ENCODE results near the gene MYCL.

MYCL gene, protein sequence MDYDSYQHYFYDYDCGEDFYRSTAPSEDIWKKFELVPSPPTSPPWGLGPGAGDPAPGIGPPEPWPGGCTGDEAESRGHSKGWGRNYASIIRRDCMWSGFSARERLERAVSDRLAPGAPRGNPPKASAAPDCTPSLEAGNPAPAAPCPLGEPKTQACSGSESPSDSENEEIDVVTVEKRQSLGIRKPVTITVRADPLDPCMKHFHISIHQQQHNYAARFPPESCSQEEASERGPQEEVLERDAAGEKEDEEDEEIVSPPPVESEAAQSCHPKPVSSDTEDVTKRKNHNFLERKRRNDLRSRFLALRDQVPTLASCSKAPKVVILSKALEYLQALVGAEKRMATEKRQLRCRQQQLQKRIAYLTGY

DNA sequence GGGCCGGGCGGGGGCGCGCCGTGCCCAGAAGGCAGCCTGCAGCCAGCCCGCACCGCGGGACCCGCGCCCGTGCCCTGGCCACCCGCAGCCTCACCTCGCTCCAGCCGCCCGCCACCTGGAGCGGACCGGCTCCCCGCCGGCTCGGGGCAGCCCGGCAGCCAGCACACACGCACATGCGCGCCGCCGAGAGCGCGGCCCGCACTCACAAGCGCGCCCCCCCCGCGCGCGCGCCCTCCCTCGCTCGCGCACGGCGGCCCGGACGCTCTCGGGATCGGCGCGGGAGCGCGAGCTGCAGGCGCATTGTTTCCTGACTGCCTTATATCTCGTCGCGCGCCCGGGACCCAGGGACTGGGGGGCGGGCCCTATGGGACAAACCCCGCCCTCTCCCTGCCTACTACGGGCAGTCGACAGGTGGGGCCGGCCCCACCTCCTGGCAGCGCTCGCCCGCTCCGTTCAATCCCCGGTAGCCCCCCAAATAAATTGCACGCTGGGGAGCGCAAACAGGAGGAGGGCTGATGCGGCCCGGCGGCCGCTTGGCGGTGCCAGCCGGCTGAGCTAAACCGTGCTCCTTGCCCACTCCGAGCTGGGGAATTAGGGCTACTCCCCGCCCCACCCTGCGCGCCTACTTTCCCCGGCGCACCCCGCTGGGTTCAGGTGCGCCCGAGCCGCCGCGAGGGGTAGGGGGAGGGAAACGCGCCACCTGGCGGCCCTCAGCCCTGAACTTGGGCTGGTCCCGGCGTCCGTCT is at the start of gene MYCL:
MYCL (minus strand) TSS at position 204 of the 746 bp plus-strand sequence. CDS start 483 bp downstream, outside the sequence.
- DNase-seq (ENCODE audit: low read depth in 1 of 2, low spot score in 1 of 2): peak; percentile 36 to 59

DNA sequence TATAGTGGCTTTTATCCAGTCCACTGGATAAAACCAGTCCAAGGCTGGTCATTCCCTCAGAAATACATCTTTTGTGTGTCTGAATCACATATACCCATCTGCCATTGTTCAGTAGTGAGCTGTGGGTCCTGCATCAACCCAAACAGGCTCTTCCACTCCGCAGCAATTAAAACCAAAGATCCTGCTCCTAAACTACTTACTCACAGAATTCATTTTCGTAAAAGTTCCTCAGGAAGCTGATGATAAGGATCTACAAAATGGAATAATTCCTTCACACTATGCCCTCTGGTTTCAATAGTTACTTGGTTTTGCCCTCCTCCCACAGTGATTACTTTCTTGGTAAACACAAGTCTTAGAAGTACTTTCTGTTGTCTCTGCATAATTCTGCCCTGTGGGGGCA is 48.2 kb upstream of the MYCL start:
- DNase-seq (ENCODE audit: low read depth in 1 of 2, low spot score in 1 of 2): no peak

DNA sequence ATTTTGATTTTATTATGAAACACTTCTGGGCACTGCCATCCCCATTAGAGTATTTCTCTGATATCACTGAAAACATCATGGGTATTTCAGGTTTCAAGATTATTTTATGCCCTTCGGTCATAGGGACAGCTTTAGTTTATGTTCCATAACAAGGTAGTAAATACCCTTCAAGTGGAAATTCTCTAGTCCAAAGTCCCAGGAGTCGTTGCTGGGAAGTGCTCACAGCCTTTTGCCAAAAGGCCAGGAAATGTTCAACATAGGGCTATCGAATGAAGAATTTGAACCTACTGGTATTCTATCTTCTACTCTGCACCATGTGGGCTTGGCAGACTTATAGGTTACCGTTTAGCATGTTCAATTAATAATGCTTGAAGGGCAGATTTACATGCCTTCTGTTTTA is 45.5 kb upstream of the MYCL start:
- no peak for DNase-seq (ENCODE audit: low read depth in 1 of 2, low spot score in 1 of 2)

DNA sequence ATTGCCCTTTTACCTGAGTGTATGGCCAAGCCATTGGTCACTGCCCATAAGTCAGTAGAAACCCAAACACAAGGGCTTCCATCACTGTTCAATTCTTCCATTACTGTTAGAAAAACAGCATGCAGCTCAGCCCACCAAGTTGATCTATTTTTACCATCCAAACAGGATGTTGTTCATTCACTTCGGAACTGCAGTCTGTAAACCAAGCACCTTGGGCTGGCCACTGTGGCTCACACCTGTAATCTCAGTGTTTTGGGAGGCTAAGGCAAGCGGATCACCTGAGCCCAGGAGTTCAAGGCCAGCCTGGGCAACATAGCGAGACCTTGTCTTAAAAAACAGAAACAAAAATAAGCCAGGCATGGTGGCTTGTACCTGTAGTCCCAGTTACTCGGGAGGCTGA is 44.5 kb upstream of the MYCL start:
- no peak for DNase-seq (ENCODE audit: low read depth in 1 of 2, low spot score in 1 of 2)

DNA sequence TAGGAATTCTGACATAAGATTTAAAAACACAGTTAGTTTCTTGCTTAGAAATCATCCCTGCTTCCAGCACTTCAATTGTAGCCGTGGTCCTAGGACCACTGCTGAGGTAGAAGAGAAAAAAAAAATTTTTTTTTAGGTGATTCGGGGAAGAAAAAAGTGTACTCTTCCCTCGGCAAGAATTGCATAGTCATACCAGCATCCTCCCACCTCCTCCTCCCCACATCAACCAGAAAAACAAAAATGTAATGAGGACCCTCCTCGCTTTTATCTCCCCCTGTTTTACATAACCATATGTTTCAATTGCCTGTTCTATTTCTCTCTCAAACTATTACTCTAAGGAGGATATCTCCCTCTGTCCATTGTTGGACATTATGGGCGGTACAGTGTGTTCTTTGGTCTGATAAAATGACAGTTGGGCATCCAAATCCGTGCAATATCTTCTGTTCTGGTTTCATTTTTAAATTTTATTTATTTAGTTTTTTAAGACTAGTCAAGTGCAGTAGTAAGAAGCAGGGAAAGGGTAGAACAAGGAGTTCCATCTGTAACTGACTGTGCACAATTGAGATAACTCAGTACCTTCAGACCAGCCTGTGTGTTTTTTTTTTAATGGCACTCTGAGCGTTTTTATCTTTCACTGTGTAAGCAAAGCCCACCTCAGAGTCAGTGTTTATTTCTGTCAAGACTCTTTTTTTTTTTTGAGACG is 42.8 kb upstream of the MYCL start:
- no peak for DNase-seq (ENCODE audit: low read depth in 1 of 2, low spot score in 1 of 2)

DNA sequence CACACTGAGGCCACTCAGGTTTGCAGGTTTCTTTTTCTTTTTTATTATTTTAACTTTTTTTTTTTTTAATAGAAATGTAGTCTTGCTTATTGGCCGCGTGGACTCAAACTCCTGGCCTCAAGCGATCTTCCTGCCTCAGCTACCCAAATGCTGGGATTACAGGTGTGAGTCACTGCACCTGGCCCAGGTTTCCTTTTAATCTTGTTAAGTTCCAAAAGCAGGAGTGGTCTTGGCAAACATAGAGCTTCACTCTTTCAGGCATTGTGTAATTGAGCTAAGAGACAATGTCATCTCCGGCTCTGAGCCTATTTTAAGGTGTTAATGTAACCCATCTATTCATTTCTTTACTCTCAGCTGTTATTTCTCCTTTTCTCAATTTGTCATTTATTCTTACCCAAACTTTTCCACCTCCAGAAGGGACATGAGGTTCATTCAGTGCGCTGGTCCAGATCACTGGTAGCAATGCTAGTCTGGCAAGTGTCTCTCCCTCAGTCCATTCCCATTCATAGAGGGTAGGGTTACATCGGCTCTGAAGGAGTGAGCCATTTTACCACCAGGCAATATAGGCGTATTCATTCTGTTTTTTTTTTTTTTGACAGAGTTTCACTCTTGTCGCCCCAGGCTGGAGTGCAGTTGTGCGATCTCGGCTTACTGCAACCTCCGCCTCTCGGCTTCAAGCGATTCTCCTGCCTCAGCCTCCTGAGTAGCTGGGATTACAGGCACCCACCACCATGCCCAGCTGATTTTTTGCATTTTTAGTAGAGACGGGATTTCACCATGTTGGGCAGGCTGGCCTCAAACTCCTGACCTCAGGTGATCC is 42.0 kb upstream of the MYCL start:
- DNase-seq (ENCODE audit: low read depth in 1 of 2, low spot score in 1 of 2): no peak

DNA sequence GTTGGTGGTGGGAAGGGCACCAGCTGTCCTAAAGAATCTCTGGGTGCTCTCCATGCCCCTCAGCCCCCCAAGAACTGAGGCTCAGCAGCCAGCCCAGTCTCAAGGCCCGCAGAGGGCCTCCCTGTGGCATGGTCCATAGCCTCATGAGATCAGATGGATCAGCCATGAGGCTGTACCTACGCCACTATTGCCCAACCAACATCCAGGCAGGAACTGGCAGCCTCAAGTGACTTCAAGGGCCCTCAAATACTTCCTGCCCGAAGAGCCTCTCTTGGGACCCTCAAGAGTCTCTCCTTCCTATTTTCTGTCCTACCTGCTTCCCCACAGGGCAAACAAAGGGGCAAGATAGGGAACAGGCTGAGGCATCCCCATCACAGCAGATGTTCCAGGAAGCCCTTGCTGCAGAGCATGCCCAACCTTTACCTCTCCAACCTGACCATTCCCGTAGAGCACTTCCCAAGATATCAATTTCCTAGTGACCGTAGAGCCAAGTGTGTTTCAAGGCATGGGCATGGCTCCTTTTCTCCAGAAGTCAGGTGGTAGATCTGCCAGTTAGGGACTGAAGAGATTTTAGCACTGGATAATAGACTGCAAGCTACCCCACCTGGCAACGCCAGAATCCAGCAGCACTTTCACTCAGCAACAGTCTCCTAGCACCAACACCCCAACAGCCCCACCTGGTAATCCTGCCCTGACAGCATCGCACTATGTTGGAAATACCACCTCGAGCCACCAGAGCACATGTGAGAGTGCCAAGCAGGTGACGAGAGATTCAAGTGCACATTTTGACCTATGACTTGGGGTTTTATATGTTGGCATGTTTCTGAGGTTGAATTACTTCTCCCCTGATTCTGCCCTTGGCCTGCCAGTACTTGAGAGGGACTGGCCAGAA is 39.5 kb upstream of the MYCL start:
- no peak for DNase-seq (ENCODE audit: low read depth in 1 of 2, low spot score in 1 of 2)

DNA sequence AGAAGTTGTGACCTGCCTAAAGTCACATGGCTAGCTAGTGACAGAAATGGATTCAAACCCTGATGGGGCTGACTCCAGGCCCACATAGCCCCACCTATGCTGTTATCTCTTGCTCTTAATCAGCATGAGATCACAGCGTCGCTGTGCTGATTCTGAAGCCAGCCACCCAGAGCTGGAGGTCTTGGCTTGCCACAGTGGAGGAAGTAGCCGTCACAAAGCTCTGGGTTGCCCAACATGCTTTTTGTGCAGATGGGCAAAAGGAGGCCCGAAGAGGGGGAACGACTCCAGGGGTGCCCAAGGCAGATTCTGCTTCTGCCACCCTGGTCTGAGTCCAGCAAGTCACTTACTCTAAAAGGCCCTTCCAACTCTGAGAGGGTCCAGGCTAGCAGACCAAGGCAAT is 38.5 kb upstream of the MYCL start:
- no peak for DNase-seq (ENCODE audit: low read depth in 1 of 2, low spot score in 1 of 2)

DNA sequence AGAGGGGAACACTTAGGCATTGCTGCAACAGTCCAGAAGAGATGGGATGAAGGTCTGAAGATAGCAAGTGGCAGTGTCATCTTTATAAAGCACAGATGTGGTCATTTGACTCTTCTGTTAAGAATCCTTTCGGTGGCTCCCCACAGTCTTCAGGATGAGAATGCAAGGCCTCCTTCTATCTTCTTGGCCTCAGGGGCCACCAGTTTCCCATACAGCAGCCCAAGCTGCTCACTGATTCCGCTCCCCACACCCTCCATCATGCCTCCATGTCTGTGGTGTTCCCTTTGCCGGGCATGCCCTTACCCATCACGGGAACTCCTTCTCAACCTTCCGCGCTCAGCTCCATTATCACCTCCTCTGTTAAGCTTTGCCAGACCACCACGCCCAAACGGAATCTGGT is 37.1 kb upstream of the MYCL start:
- DNase-seq (ENCODE audit: low read depth in 1 of 2, low spot score in 1 of 2): no peak

DNA sequence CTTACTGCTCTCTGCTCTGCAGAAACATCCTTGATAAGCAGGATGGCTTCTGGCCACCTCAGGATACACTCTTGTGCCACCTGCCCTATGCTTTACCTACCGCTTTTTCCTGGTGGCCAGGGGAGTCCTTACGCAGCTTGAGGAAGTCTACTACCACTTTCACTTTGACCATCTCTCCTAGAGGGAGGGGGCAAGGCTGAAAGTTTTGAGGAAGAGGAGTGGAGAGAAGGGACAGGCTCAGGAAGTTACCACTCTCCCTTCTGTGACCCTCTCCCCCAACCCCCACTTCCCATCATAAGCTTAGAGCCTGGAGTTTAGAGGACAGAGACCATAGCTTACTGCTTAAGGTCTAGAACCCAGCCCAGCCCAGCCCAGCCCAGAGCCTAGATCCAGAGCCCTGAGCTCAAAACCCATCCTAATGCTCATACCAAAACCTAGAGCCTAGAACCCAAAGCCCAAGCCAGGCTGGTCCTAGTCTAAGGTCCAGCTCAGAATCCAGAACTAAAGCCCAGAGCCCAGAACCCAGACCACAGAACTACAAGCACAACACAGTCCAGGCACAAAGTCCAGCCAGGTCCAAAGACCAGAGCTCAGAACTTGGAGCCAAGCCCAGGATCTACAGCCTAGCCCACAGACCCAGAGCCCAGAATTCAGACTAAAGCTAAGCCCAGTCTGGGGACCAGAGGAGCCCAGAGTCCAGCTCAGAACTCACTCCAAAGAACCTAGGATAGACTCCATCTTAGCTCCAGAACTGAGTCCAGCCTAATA is 35.2 kb upstream of the MYCL start:
- no peak for DNase-seq (ENCODE audit: low read depth in 1 of 2, low spot score in 1 of 2)

DNA sequence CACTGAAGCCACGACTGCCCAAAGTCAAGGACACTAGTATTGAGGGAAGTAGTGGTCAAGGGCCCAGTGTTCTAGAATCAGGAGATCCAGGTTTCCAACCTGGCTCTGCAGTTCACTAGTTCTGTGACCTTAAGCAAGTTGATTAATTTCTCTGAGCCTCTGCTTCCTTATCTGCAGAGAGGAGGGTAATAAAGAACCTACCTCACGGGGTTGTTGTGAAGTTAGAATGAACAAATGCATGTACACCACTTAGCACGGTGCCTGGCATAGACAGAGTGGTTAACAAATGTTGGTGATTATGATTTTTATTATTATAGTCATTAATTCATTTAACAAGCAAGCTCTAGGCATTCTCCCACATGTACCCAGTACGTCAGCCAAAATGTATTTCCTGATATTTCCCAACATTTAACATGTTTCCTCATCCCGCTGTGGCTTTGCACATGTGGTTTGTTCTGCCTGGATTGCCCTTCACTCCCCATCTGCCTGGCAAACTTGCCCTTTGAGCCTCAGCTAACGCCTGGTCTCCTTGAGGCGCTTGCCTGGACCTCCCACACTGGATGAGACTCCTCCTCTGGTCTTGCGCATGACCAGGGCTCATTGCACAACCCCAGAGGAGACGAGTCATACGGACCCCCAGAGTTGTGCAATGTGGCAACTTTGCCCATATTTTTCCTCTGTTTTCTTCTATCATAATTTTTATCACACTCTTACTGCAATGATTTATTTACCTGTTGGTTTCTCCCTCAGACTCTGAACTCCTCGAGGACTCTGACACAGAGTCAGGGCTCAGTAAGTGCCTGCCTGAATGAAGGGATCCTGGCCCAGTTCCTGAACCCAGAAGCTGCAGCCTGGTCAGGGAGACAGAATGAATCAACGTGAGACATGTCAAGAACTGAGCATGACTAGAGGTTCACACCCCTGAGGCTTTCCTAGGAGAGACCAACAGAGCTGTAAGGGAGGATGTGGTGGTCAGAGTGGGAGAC is 32.5 kb upstream of the MYCL start:
- no peak for DNase-seq (ENCODE audit: low read depth in 1 of 2, low spot score in 1 of 2)

DNA sequence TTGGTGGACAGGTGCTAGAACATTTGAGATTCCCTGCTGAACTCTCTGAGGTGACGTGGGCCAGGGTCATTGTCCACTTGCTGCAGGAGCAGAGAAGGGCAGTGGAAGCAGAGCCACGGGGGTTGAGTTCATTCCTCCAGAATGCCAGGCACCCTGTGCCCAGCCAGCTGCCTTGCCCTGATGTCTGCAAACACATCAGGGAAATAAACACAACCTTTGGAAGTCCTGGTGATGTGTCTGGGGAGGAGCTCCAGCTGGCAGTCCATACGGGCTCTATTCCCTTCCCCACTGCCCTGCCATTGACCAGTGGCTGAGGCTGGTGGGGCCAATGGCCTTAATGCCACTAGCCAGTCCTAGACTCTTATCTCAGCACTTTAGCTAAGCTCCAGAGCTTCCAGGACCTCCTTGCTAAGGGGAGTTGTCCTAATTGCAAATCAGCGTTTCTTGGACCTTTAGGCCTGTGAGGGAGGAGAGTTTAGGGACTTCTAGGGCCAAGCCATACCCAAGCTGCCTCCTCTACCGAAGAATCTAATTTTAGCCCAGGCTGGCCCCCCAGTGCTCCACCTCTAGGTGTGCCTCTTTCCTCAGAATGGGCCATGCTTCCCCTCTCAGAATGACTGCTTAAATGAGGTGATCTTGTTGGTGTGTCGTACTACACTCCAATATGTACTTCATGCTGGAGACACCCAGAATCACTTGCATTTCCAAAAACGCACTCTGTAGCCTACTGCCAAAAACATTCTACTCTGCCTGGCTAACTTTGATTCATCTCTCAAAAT is 27.3 kb upstream of the MYCL start:
- DNase-seq (ENCODE audit: low read depth in 1 of 2, low spot score in 1 of 2): no peak

DNA sequence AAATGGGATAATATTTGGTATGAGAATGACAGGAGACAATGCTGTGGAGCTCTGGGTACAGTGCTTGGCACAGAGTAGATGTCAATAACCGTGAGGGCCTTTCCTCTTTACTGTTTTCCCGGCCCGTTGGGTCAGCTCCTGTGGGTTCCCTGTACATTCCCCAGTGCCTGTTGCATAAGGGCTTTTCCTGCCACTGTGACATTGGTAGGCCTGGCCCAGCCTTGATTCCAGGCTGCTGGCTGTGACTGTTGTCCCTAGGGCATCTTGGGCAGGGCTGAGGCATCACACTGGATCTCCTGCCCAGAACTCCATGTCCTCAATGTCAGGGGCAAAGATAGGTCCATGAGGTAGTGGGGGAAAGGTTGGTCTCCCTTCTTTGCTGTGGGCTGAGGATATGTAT is 25.8 kb upstream of the MYCL start:
- DNase-seq (ENCODE audit: low read depth in 1 of 2, low spot score in 1 of 2): no peak

DNA sequence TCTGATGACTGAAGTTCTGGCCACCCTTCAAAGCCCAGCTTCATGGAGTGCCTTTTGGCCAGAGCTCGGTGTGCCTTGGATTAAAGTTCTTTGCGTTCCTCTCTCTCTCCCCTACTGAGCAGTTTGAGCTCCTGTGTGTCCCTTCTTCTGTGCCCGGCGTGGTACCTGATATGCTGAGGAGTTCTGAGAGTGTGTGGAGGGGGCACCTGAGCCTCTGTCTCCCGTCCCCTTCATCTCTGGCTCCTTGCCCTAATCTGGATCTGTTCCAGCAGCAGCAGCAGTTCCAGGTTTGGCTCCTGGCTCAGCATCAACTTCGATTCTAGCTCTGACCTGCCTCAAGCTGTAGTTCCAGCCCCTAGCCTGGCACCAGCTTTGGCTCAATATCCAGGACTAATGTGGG is 25.1 kb upstream of the MYCL start:
- DNase-seq (ENCODE audit: low read depth in 1 of 2, low spot score in 1 of 2): no peak

DNA sequence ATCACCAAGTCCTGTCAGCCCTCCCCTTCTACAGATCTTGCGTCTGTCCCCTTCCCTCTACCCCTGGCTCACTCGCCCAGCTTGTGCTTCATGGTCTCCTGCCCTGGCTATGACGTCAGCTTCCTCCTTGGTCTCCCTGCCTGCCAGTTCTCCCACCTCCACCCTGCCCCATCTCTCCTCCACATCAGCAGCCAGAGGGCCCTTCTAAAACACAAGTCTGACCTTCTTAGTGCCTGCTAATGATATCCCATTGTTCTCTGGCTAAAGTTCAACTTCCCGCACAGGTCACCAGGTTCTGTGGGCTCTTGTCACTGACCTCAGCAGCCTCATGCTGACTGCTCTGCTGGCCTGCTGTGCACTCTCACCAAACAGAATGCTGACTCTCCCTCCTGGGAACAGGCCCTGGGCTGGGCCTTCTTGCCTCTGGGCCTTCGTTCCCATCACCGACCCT is 24.7 kb upstream of the MYCL start:
- no peak for DNase-seq (ENCODE audit: low read depth in 1 of 2, low spot score in 1 of 2)

DNA sequence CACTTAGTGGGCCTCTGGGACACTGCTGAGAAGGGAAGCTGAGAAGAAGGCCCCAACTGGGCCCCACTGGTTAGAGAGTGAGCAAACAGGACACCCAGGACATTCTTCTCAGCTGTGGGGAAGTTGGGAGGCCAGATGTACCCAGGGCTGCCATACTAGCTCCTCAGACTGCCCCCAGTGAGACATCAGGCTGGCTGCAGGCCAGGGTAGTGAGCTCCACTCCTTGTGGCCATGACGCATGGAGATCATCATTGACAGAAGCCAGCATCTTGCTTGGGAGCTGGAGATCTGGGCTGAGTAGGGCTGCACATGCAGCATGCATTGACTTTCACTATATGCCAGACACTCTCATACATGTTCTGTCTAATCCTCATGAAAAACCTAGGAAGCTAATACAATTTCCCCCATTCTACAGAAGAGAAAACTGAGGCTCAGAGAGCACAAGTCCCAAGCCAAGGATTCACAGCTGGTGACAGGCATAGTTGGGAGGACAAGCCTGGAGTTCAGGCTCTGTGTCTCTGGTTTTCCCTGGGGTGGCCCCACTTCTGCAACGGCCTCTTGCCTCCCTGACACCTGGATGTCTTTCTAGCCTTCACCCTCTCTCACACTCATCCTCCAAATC is 24.1 kb upstream of the MYCL start:
- DNase-seq (ENCODE audit: low read depth in 1 of 2, low spot score in 1 of 2): no peak

DNA sequence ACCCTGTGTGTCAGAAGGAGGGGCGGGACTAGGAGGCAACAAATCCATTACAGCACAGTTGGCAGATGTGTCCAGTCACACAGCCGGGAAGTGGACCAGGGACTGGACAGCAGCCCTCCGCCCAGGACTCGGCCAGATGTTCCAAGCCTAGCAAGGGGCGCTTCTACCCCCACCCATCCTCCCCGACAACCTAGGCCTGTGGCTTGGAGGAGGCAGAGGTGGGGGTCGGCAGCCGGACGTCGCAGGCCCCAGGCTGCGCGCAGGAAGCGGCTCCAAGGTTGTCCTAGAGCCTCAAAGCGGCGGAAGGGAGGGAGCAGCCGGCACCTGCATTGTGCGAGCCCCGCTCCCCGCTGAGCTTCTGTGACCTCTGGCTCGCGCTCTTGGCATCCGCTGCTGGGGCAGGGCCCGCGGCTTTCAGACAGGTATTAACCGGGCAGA is 20.6 kb upstream of the MYCL start:
- DNase-seq (ENCODE audit: low read depth in 1 of 2, low spot score in 1 of 2): no peak
